Lower leg skin (tissue), 4 donors: Measurements from ENCODE around the gene CDR2. TPM values are rescaled to one million over a fixed set of nuclear protein-coding genes. Genes with fewer than 3 reads are reported as not detected.

Experiments used
- DNase-seq, 2 donors: peaks; one replicate each; pipeline ENCODE4 v3.0.0-alpha.2; 2019; ENCODE audit warnings: low spot score in 2 of 2
- H3K4me3 ChIP-seq: fragments of 200-600 bp; sonication (generic); 2 replicates; pipeline ENCODE4 v1.5.1; 2017; ENCODE audit warnings: mild to moderate bottlenecking, low read depth; ENCODE audit not compliant: poor library complexity, severe bottlenecking
- POLR2A ChIP-seq, 2 donors: fragments of 450-650 bp; IDR thresholded peaks; one replicate each; pipeline ENCODE4 v1.6.1; 2016 to 2017; ENCODE audit warnings: antibody characterized with exemption in 2 of 2, mild to moderate bottlenecking in 1 of 2, moderate library complexity in 1 of 2
- WGBS, 2 donors: methylation state at CpG; one replicate each; pipeline ENCODE4 v1.1.5; 2018; 5-methylcytosine and 5-hydroxymethylcytosine counted together
- intact Hi-C: fragments of 100-400 bp; cut with DNase I; formaldehyde crosslinking; loops from one replicate; pipeline ENCODE4 v1.15.0; 2023; ENCODE audit warnings: low total_unique reads
- total RNA-seq, 4 donors: library from RNA; depleted of rRNA; stranded (reverse); fragments of >200 nt; gene quantifications; one replicate each; pipeline ENCODE4 v1.1.0, GENCODE V29; 2016
- TF ChIP-seq, protein P1 (sequence below), 3 donors: fragments of 450-650 bp; IDR thresholded peaks; one replicate each; pipeline ENCODE4 v1.5.1; 2016; ENCODE audit warnings: antibody characterized with exemption in 3 of 3, mild to moderate bottlenecking in 3 of 3, moderate library complexity in 2 of 3

CDR2 gene
- total RNA-seq, 4 donors from 2014 or later, result 8.5 to 30.3 (median 16.2) TPM

DNA sequence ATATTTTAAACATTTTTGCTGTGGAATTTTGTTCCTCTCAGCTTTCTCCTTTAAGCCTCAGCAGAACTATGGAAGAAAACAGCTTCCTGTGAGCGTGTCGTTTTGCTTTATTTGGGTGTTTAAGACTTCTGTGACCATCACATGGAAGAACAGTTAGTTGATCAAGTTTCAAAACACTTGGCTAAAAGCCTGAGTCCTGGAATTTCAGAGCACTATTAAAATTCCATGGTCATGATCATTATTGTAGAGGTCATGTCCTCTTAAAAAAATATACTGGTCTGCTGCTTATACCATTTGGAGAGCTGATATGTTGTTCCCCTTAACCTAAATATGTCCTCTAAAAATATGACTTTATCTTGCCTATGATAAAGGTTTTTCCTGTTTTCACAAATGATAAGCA lies 12.6 kb upstream of the CDR2 start:
- 51 to 64% methylated on average over 2 of the region's 2 CpGs for WGBS, 2 donors
- intact Hi-C loops, result no loop called here
- TF ChIP-seq, protein P1, sequence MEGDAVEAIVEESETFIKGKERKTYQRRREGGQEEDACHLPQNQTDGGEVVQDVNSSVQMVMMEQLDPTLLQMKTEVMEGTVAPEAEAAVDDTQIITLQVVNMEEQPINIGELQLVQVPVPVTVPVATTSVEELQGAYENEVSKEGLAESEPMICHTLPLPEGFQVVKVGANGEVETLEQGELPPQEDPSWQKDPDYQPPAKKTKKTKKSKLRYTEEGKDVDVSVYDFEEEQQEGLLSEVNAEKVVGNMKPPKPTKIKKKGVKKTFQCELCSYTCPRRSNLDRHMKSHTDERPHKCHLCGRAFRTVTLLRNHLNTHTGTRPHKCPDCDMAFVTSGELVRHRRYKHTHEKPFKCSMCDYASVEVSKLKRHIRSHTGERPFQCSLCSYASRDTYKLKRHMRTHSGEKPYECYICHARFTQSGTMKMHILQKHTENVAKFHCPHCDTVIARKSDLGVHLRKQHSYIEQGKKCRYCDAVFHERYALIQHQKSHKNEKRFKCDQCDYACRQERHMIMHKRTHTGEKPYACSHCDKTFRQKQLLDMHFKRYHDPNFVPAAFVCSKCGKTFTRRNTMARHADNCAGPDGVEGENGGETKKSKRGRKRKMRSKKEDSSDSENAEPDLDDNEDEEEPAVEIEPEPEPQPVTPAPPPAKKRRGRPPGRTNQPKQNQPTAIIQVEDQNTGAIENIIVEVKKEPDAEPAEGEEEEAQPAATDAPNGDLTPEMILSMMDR (IDR thresholded peaks at IDR 0.05), result no peak
- no peak for TF ChIP-seq POLR2A (IDR thresholded peaks at IDR 0.05)
- no peak for DNase-seq
- no peak overlapping the region for H3K4me3 ChIP-seq

GRCh38 chr16:22385196-22385595 lies 10.8 kb upstream of the CDR2 start:
- H3K4me3 ChIP-seq, result no peak overlapping the region
- TF ChIP-seq, protein P1 (IDR thresholded peaks at IDR 0.05), result no peak
- no peak for TF ChIP-seq POLR2A (IDR thresholded peaks at IDR 0.05)
- no peak for DNase-seq
- intact Hi-C loops, result no loop called here
- 91 to 94% methylated on average over 3 of the region's 3 CpGs for WGBS, 2 donors

DNA sequence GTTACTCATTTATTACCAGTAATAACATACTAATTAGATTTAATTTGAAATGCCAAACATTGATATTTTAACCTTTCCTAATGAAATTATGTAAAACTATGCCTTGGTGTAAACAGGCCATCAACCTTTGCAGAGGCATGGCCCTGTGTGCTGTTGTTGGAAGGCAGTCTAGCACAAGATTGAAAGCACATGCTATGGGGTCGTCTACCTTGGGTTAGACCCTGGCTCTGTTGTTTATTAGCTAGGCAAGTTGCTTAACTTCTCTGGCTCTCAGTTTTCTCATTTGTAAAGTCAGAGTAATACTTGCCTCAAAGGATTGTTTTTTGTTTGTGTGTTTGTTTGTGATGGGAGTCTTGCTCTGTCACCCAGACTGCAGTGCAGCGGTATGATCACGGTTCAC lies 9.4 kb upstream of the CDR2 start:
- intact Hi-C loops, result no loop called here
- no peak for TF ChIP-seq POLR2A (IDR thresholded peaks at IDR 0.05)
- TF ChIP-seq, protein P1 (IDR thresholded peaks at IDR 0.05), result no peak
- 87 to 89% methylated on average over 3 of the region's 3 CpGs for WGBS, 2 donors
- DNase-seq, result no peak
- H3K4me3 ChIP-seq, result no peak overlapping the region

- TF ChIP-seq, protein P1 (IDR thresholded peaks at IDR 0.05), result no peak
- no peak for TF ChIP-seq POLR2A (IDR thresholded peaks at IDR 0.05)
- DNase-seq, result no peak
- intact Hi-C loops, result no loop called here
- H3K4me3 ChIP-seq, result no peak overlapping the region
These were observed 7.0 kb upstream of the CDR2 start for GRCh38 chr16:22381392-22381791.

DNA sequence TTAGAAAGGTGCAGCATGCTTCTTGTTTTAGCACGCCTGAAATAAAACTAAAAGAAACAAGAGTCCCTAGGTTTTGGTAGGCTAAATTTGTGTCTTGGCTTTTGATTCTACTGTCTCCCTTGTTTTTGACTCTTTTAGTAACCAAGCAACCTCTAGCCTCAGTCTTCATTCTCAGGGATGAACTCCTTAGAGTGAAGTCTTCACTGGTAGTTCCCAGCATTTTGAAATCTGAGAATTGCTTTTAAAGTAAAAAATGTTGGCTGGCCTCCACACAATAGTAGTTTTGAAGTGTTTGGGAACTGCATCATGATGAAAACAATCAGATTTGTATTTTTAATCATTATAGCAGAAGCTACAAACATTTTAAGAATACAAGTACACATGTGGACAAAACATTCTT lies 6.1 kb upstream of the CDR2 start:
- no peak overlapping the region for H3K4me3 ChIP-seq
- DNase-seq, result no peak
- 53 to 60% methylated on average over 1 of the region's 1 CpG for WGBS, 2 donors
- intact Hi-C loops, result no loop called here
- no peak for TF ChIP-seq POLR2A (IDR thresholded peaks at IDR 0.05)
- TF ChIP-seq, protein P1 (IDR thresholded peaks at IDR 0.05), result no peak

GRCh38 chr16:22379656-22380055 lies 5.2 kb upstream of the CDR2 start:
- H3K4me3 ChIP-seq, result no peak overlapping the region
- intact Hi-C loops, result loop anchor here (10.0 kb wide), 1 partner anchor 55 kb away; no protein-coding TSS in a partner anchor
- WGBS, 2 donors, result 95 to 97% methylated on average over 7 of the region's 7 CpGs
- TF ChIP-seq, protein P1 (IDR thresholded peaks at IDR 0.05), result no peak
- DNase-seq, result no peak
